HG03521 (cell line): Measurements from ENCODE around the gene NDUFA11.

ENCODE experiments used
- ATAC-seq: cut with Tn5 transposase; IDR thresholded peaks from one replicate; pipeline ENCODE4 v1.9.1; 2021; ENCODE audit warnings: mild to moderate bottlenecking, moderate library complexity; ENCODE audit not compliant: unreplicated experiment

NDUFA11 gene

DNA sequence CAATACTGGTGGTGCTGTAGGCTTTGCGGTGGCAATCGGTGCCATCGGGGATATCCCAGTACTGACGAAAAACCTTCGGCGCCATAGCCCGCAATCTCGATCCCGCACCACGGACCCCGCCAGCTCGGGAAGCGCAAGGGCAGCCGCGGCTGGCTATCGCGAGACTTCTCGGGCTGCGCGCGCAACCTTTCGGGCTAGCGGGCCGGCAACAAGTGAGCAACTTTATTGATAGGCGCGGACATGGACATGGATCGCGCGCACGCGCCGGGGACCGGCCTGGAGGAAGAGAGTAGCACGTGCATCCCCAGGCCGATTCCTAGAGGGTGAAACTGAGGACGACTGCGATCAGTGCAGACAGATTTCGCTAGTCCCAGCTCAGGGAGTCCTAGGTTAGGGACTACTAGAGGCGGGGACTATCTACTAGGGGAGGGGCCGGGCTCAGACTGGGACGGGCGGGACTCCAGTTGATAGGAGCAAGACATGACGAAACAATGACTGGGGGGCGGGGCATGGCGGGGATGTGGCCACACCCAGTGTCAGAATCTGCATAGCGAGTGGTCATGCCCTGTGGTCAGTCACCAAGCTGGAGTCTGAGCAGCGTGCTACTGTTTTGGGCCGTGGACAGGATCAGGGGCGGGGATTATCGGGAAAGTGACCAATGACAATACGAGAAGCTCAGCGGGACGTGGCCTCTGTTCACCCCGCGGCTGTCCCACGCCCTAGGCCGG, at the start of gene NDUFA11:
Gene NDUFA11, minus strand, starts transcription at position 167 of the 728 bp plus-strand sequence. Its CDS starts 82 bp downstream, at position 85.
- peak; percentile 24 for ATAC-seq

DNA sequence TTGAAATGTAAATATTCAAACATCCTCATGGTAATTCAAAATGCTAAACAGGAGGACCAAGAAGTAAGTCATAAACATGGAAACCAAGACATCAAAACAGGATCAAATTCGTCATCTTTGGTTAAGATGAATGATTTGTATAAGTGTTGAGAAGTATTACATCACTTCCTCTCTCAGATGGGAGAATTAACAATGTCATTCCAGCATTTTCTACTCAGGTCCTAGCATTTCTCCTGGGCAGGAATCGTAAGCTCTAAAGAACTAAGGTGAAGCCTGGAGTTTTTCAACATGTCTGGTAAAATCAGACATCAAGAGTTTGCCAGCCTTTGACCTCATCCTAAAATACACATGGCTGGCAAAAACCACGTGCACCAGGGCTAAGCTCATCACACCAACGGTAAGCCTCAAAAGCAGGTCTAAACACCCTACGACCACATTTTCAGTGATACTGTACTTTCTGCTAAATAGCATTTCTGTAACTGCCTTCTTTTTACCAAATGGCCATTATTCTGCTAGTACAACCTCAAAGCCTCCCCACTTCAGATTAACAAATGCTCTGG, 49.5 kb upstream of the NDUFA11 start:
- ATAC-seq: no peak

DNA sequence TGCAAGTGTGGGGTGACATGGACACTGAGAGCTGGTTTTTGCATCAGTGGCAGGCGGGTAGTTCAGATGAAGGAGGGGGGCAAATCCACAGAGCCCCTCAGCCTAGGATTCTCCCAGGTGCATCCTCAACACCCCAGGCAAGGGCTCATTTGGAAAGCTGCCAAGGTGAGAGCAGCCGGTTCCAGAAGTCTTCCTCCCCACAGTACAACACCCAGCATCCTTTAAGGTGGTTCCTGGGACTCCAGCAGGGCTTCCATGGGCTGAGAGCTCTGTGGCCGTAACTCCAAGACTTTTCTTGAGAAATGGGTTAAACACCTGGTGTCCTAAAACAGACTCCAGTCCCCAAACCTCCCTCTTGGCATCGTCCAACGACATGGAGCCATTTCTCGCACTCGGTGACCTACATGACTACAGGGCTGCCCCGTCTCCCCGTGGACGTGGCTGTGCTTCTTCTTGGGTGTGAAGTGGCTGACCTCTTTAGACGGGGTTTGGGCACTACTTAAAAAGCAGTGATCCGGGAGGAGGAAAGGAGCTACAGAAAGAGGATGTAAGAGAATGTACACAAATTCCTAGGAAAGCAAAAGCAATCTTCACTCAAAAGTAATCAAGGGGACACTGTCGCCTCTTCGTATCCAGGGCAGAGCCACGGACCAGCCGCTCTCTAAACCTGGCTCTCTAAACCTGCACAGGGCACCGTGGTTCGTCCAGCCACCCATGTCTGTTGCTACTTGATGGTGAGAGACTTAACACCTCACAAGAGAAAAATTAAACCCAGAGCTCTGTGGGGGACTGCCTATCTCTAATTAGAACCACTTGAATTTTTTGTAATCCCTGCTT, 48.8 kb upstream of the NDUFA11 start:
- no peak for ATAC-seq

DNA sequence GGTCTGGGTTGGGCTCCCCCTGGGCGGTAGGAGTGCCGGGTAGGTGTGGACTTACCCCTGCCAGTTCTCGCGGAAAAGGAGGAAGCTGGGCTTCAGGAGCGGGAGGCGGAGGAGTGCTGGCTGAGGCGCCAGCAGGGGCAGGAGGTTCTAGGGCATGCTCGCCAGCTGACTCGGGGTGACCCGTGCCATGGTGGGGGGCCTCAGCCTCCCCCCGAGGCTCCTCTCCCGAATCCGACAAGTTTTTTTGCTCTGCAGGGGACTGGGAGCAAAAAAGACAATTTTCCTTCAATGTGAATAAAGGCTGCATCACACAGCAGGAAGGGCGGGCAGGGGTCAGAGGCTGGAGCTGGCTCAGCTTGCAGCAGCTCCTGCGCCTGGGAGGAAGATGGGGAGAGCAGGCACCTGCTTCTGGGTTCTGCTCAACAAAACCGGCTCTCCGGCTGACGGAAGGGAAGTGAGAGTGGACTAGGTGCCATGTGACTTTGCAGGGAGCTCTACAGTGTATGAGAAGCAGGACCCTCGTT, 47.8 kb upstream of the NDUFA11 start:
- no peak for ATAC-seq

DNA sequence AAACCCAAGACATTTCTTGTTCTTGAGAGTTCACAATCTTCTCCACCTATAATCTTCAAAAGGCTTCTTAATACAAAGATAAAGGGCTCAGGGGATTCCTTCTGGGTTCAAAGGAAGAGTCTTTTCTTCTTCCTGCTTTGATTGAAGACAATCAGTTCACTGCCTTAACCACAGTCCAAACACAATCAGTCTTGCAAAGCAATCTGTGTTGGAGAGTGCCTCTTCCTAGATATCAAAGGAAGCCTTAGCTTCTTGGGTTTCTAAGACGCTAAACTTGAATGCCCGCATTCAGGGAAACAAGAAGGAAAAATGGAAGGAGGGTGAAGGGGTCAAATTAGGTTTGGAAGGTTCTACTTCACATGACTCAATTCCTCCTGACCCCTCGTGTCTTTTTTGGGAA, 47.2 kb upstream of the NDUFA11 start:
- ATAC-seq: no peak

DNA sequence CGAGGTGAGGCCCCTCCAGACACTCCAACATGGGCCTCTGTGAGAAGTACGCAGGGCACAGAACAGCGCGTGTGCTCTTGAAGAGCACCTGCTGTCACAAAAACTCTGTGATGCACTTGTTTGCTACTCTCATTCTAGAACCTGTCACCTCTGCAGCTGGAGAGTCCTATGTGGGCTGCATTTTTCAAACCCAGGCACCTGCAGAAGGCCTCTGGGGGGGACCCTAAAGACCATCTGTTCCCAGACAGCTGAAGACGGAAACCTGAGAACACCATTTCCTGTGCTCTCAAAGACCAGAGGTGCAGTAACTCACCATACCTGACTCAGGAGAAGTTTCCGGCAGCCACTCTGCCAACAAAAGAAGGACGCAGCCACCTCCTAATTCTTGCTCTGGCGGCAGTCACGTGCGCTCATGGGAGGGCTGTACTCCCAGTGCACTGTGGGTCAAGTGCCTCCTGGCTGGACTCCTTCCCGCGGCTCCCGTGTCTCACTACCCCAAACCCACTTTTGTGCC, 46.3 kb upstream of the NDUFA11 start:
- ATAC-seq: no peak

DNA sequence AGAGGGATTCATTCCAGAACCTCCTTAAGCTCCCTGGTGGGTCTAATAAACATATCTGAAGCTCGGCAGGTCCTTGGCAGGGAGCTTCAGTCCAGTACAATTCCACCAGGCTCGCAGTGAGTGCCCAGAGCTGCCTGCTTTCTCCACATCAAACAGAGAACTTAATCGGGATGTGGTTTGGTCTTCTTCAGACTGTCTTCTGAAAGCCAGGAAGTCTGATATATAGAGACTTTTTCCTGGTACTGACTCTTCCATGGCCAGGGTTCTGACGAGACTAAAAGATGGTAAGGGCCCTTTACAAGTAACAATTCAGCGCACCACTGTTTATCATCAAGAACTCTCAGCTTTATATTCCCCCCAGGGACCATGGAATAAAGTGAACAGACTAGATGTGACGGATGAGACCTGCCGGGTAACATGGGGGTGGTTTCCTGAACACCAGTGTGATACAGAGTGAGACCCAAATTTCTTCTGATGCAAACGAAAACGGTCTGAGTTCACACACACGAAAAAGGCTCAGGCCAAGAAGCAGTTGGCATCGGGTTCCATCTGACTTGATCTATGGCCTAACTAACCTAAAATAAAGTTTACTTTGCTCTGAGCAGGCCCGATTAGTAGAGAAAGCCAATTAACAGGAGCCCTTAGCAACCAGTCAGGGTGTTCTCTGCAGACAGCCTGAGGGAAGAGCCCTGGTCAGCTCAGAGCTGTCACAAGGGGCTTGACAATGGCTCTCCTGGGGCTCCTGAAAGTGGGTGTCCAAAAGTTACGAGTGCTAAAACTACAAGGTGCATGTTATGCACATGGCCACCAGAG, 45.4 kb upstream of the NDUFA11 start:
- no peak for ATAC-seq

DNA sequence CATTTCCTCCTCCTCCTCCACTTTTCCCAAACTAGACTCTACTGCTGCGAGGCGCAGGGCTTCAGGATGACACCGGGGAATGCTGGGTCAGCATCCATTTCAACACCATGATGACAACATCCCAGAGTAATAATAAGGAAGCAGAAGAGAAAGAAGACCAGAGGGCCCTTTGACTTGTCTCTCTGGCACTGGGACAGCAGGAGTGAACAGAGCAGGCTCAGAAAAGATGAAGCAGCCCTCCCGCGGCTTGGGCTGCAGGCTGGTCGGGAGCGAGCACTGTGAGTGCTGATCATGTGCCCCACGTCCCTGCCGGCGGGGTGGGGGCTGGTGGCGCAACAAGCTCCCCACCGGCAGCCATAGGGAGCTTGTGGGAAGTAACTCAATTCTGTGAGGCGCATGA, 43.8 kb upstream of the NDUFA11 start:
- no peak for ATAC-seq

DNA sequence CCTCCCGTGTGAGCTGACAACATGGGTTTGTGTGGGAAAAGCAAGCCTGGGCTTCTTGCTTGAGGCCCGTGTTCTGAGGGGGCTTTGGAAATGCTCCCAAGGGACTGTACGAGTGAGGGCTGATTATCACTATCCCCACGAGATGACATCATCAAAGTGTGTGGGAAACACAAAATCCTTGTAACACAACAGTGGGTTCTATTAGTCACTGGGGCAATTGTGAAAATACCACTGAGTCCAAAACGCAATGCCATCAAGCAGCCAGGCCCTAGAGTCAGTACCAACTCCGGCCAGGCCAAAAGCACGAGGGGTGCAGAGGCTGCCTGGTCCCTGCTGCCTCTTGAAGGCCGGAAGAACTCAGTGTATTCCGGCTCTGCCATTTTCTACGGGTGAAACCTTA, 40.0 kb upstream of the NDUFA11 start:
- no peak for ATAC-seq

DNA sequence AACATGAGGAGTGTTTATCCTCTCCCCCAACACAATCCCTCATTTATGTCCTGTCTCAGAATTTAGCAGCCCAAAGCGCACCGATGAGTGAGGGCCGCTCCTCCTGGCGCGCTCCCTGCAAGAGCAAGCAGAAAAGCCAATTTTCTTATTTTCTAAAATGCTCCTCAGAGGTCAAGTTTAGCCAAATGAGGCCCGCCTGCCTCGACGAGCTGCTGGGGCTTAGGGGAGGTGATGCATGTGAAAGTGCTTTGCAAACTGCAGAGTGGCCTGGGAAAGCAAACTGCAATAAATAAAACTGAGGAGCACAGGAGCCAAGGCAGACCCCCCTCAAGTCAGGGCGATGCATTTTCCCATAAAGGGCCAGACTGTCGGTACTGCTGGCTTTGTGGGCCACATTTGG, 39.5 kb upstream of the NDUFA11 start:
- no peak for ATAC-seq

DNA sequence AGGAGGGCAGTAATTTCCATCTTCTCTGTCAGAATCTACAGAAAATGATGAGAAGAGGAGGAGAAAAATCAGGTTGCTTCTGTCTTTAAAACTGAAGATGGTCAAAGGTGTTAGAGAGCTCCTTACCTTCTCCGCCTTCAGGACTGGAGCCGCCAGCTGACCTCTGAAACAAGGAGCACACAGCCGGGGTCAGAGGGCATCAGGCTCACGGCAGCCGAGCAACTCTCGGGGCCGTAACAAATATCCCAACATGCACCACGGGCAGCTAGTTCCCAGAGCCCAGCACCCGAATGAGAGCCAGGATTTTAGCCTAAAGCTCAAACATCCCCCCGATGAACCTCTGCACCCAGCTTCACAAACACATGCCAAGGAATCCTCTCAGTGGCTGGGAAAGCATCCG, 38.1 kb upstream of the NDUFA11 start:
- no peak for ATAC-seq

DNA sequence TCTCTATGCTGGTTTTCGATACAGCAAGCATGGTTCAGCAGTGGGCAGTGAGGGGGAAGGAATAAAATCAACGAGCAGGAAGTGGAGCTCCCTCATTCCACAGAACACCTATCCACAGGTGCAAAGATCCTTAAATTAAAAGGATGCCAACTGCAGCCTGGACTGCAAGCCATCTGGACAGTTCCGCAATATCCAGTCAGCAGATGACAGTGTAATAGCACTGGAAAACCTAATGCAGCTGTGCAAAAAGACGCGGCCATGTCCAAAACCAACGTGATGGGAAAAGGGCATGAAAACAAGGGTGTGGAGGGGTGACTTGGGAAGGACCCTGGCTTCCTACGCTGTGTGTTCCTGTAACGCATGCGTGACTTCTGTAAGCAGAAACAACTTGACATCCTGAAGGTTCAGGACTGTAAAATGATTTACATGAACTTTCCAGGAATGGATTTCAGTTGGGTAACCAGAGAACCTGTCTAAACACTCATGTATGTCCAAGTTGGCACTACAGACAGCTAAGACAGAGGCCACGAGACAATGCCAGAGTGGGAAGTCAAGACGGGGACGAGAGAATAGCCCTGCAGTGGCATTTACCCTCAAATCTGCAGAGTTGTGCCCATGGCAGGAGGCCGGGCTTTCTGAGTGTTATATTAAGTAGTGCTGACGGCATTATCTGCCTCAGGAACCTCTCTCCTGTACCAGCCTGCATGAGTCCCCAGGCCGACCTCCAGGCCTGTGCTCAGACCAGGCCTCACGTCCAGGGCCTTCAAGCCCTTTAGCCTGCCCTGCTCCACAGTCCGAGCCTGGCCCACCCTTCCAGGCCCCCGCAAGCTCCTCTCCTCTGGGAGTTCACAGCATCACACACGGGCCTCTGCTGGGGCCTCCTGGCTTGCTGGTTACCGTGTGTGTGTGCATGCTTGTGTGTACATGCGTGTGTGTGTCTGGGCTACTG, 36.9 kb upstream of the NDUFA11 start:
- ATAC-seq: no peak

DNA sequence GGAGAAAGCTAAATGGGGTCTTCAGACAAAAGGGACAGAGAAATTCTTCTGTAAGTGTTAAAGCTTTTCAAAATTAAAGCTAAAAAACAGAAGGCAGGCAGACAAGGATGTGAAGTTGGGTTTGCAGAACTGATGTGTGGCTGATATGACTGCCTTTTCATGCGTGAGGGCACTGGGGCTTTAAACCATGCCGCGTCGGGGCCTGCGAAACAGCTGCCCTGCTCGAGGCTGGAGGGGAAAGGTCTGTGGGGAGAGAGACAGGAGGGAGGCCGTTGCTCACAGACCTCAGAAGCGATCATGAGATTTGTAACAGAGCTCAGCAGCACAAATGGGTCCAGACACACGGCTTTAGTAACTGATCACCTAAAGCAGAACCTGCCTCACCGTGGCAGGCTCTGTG, 34.0 kb upstream of the NDUFA11 start:
- no peak for ATAC-seq

DNA sequence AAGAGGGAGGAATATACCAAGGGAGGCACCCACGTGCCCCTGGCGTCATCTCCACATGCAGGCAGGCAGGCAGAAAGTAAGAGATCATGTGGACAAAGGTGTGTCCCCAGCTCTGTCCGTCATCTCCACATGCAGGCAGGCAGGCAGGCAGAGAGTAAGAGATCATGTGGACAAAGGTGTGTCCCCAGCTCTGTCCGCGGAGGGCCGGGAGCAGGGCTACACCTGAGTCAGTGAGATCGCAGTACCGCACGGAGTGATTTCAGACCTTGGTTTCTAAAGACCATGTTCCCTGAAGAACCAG, 32.7 kb upstream of the NDUFA11 start:
- ATAC-seq: no peak

DNA sequence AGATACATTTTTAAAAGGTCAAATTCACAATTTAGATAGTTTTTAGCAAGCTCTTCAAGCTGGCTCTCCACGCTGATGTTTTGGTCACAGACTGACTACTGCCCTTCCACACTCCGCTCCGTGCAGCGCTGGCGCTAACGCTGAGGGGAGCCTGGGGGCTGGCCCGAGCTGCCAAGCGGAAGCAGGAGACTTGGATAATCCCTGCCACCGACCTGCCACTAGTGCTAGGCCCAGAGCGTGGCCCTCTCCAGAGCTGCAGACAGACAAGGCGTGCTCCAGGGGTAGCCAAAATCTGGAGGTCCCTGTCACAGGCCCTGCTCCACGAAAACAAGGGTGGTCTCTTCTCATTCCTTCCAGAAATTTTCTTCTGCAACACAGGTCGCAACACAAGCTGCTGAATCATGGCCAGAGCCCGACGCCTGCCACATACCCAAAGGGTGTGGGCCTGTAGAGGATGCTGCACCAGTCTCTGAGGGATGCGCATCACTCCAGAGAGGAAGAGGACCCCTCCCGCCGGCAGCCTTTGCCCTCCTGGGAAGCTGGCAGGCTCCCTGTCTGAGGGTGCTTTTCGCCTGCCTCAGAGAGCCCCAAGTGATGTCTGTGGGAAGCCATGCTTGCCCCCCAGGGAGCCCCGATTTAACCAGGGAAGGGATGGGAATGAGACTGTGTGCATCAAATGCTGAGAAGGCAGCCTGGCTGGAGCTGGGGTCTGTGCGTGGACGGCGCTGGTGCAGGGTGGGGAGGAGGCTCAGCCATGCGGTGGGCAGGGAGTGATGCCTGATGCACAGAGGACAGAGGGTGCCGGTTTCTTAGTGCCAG, 32.1 kb upstream of the NDUFA11 start:
- ATAC-seq: no peak

DNA sequence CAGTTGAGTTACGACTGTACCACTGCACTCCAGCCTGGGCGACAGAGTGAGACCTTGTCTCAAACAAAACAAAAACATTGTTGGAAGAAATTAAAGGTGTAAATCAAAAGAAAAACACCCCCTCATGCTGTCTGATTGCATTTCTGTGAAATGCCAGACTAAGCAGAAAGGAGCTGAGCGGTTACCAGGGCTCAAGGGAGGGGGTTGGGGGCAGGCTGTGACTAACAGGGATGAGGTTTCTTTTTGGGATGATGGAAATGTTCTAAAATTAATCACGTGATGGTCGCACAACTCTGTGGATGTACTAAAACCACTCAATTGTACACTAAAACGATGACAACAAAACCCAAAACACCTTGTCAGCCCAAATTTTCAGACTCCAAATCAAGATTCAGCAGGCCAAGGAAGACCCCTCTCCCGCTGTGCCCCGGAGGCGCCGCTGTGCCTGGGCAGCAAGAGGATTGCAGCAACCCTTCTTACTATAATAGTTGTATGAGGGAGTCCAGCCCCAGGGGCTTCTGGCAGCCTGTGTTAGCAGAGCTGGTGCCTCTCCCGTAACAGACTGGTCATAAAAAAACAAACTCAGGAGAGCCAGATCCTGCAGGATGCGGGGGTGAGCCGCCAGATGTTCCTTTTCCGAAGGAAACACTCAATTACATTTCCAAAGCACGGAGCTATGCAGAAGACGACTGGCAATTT, 31.3 kb upstream of the NDUFA11 start:
- ATAC-seq: no peak

DNA sequence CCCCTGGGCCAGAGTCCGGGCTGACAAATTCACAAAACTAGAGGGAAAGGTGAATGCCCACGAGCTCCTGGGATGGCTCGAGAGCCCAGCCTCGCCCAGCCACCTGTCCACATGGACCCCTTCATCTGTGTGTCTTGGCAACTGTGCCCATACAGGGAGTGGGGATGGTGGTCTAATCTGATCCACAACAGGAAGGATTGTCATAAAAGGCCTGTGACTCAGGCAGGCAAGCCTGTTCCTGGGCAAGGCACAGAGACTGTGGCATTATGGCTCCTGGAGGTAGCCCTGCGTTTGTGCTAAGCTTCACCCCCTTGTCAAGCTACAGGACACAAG, 30.4 kb upstream of the NDUFA11 start:
- no peak for ATAC-seq

DNA sequence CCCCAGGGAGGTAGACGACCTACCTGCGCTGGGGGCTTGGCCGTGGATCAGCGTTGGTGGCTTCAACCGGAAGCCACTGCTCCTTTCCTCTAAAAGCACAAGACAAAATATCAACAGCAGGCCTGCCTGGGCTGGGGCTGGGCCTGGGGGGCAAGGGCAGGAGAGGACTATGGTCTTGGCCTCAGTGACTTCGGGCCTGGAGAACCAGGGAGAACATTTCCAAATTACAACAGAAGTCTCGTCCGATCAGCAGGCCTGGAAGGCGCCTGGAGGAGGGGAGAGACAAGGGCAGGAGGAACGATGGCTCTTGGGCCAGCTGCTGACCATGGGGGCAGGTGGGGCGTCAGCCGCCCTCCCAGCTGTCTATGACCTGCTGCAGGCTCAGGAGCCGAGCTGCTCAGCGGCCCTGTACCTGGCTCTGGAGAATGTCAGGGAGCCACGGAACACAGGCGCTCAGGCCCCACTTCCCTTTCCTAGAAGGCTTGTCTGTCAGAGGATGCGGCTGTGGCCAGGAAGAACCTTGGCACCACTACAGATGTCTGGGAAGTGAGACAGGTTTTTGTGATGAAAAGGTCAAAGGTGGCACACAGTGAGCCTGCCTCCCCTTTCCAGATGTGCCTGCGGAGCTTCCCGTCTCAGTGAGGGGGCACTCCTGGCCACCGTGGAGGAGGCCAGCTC, 29.9 kb upstream of the NDUFA11 start:
- ATAC-seq: no peak
